GM18517 (cell line): ENCODE measurements around the gene HDAC9.
A peak's percentile ranks its signal among the peaks of the same experiment; 100 is the strongest.

ENCODE experiments used
- ATAC-seq: cut with Tn5 transposase; IDR thresholded peaks from one replicate; pipeline ENCODE4 v1.9.1; 2021; ENCODE audit warnings: mild to moderate bottlenecking, moderate library complexity; ENCODE audit not compliant: unreplicated experiment

The HDAC9 gene

GRCh38 chr7:18552943-18553604 is 57.5 kb downstream of the HDAC9 start:
- no peak for ATAC-seq

- no peak for ATAC-seq
Measured at GRCh38 chr7:18553605-18554003, 58.1 kb downstream of the HDAC9 start.

GRCh38 chr7:18555120-18555519 is 59.6 kb downstream of the HDAC9 start:
- ATAC-seq, result no peak

- ATAC-seq, result no peak
Measured at GRCh38 chr7:18555968-18556367, 60.4 kb downstream of the HDAC9 start.

- no peak for ATAC-seq
Measured at GRCh38 chr7:18558503-18558902, 63.0 kb downstream of the HDAC9 start.

- ATAC-seq, result no peak
Measured at GRCh38 chr7:18558910-18559309, 63.4 kb downstream of the HDAC9 start.

GRCh38 chr7:18559756-18560155 is 64.2 kb downstream of the HDAC9 start:
- no peak for ATAC-seq

GRCh38 chr7:18564779-18565178 is 69.2 kb downstream of the HDAC9 start:
- no peak for ATAC-seq

- no peak for ATAC-seq
Measured at GRCh38 chr7:18565337-18565736, 69.8 kb downstream of the HDAC9 start.

- no peak for ATAC-seq
Measured at GRCh38 chr7:18566205-18566604, 70.7 kb downstream of the HDAC9 start.

GRCh38 chr7:18566829-18567228 is 71.3 kb downstream of the HDAC9 start:
- peak; percentile 99 for ATAC-seq

- no peak for ATAC-seq
Measured at GRCh38 chr7:18570441-18570840, 74.9 kb downstream of the HDAC9 start.

- no peak for ATAC-seq
Measured at GRCh38 chr7:18570890-18571478, 75.4 kb downstream of the HDAC9 start.

GRCh38 chr7:18572154-18572553 is 76.6 kb downstream of the HDAC9 start:
- no peak for ATAC-seq

GRCh38 chr7:18572885-18573284 is 77.3 kb downstream of the HDAC9 start:
- no peak for ATAC-seq

- peak; percentile 52 for ATAC-seq
Measured at GRCh38 chr7:18573410-18574234, 78.1 kb downstream of the HDAC9 start.

- ATAC-seq, result no peak
Measured at GRCh38 chr7:18574235-18574540, 78.6 kb downstream of the HDAC9 start.

- ATAC-seq, result no peak
Measured at GRCh38 chr7:18574676-18575075, 79.1 kb downstream of the HDAC9 start.

- ATAC-seq, result no peak
Measured at GRCh38 chr7:18575622-18576572, 80.3 kb downstream of the HDAC9 start.

- peak; percentile 54 for ATAC-seq
Measured at GRCh38 chr7:18577096-18577771, 81.7 kb downstream of the HDAC9 start.
